ENCODE results near the gene PLK5.

PLK5 gene

GRCh38 chr19:1483979-1484428 lies 39.9 kb upstream of the PLK5 start:
- H3K9ac ChIP-seq (ENCODE audit: low read length): no peak overlapping the region
- H3K4me3 ChIP-seq (ENCODE audit: low read length): no peak overlapping the region
- no peaks in the 10 kb centered on the region for H3K4me1 ChIP-seq (ENCODE audit: control insufficient read depth, low read depth, low read length)
- H3K36me3 ChIP-seq (ENCODE audit: control insufficient read depth, low read depth, low read length): no peaks in the 10 kb centered on the region
- no peaks in the 10 kb centered on the region for H3K27me3 ChIP-seq (ENCODE audit: control insufficient read depth, insufficient read depth, low read length)
- no peaks in the 10 kb centered on the region for H3K9me3 ChIP-seq (ENCODE audit: control insufficient read depth, low read depth, low read length)
- H3K27ac ChIP-seq (ENCODE audit: low read length): no peak overlapping the region

- H3K9ac ChIP-seq (ENCODE audit: low read length): no peak overlapping the region
- no peaks in the 10 kb centered on the region for H3K4me1 ChIP-seq (ENCODE audit: control insufficient read depth, low read depth, low read length)
- H3K4me3 ChIP-seq (ENCODE audit: low read length): no peak overlapping the region
- no peak overlapping the region for H3K27ac ChIP-seq (ENCODE audit: low read length)
- H3K9me3 ChIP-seq (ENCODE audit: control insufficient read depth, low read depth, low read length): no peaks in the 10 kb centered on the region
- H3K36me3 ChIP-seq (ENCODE audit: control insufficient read depth, low read depth, low read length): no peaks in the 10 kb centered on the region
- peaks cover 9% of the 10 kb centered on the region for H3K27me3 ChIP-seq (ENCODE audit: control insufficient read depth, insufficient read depth, low read length)
Observed at GRCh38 chr19:1486720-1487575, 36.9 kb upstream of the PLK5 start.

GRCh38 chr19:1487576-1488281 lies 36.1 kb upstream of the PLK5 start:
- no peak overlapping the region for H3K27ac ChIP-seq (ENCODE audit: low read length)
- H3K4me1 ChIP-seq (ENCODE audit: control insufficient read depth, low read depth, low read length): no peaks in the 10 kb centered on the region
- H3K9me3 ChIP-seq (ENCODE audit: control insufficient read depth, low read depth, low read length): no peaks in the 10 kb centered on the region
- H3K27me3 ChIP-seq (ENCODE audit: control insufficient read depth, insufficient read depth, low read length): peaks cover 17% of the 10 kb centered on the region
- H3K36me3 ChIP-seq (ENCODE audit: control insufficient read depth, low read depth, low read length): no peaks in the 10 kb centered on the region
- H3K9ac ChIP-seq (ENCODE audit: low read length): no peak overlapping the region
- H3K4me3 ChIP-seq (ENCODE audit: low read length): no peak overlapping the region

GRCh38 chr19:1488282-1488601 lies 35.6 kb upstream of the PLK5 start:
- H3K4me3 ChIP-seq (ENCODE audit: low read length): no peak overlapping the region
- H3K9me3 ChIP-seq (ENCODE audit: control insufficient read depth, low read depth, low read length): no peaks in the 10 kb centered on the region
- H3K4me1 ChIP-seq (ENCODE audit: control insufficient read depth, low read depth, low read length): no peaks in the 10 kb centered on the region
- H3K27me3 ChIP-seq (ENCODE audit: control insufficient read depth, insufficient read depth, low read length): peaks cover 22% of the 10 kb centered on the region
- H3K27ac ChIP-seq (ENCODE audit: low read length): no peak overlapping the region
- no peak overlapping the region for H3K9ac ChIP-seq (ENCODE audit: low read length)
- H3K36me3 ChIP-seq (ENCODE audit: control insufficient read depth, low read depth, low read length): no peaks in the 10 kb centered on the region

- peak overlapping the region; percentile 44 for H3K9ac ChIP-seq (ENCODE audit: low read length)
- H3K9me3 ChIP-seq (ENCODE audit: control insufficient read depth, low read depth, low read length): no peaks in the 10 kb centered on the region
- H3K4me3 ChIP-seq (ENCODE audit: low read length): peak overlapping the region; percentile 70
- H3K27ac ChIP-seq (ENCODE audit: low read length): no peak overlapping the region
- no peaks in the 10 kb centered on the region for H3K4me1 ChIP-seq (ENCODE audit: control insufficient read depth, low read depth, low read length)
- H3K36me3 ChIP-seq (ENCODE audit: control insufficient read depth, low read depth, low read length): no peaks in the 10 kb centered on the region
- peaks cover 22% of the 10 kb centered on the region for H3K27me3 ChIP-seq (ENCODE audit: control insufficient read depth, insufficient read depth, low read length)
Observed at GRCh38 chr19:1489463-1490310, 34.2 kb upstream of the PLK5 start.

- peak within 1 kb of the TSS; percentile 70 for H3K4me3 ChIP-seq (ENCODE audit: low read length)
- H3K9ac ChIP-seq (ENCODE audit: low read length): peak within 1 kb of the TSS; percentile 44
- H3K27ac ChIP-seq (ENCODE audit: low read length): peak within 1 kb of the TSS; percentile 72
- H3K9me3 ChIP-seq (ENCODE audit: control insufficient read depth, low read depth, low read length): no peaks in the 10 kb centered on the region
- peaks cover 22% of the 10 kb centered on the region for H3K27me3 ChIP-seq (ENCODE audit: control insufficient read depth, insufficient read depth, low read length)
- H3K4me1 ChIP-seq (ENCODE audit: control insufficient read depth, low read depth, low read length): no peaks in the 10 kb centered on the region
- no peaks in the 10 kb centered on the region for H3K36me3 ChIP-seq (ENCODE audit: control insufficient read depth, low read depth, low read length)
Observed at GRCh38 chr19:1490311-1491113, 33.4 kb upstream of the PLK5 start, which contains the start of gene PCSK4. Gene PCSK4, minus strand, starts transcription at chr19:1490350. Its CDS starts 4 bp downstream, at chr19:1490346.

GRCh38 chr19:1491114-1491848 lies 32.6 kb upstream of the PLK5 start, which contains the start of gene REEP6:
Gene REEP6, plus strand, starts transcription at chr19:1491181. Its CDS starts 89 bp downstream, at chr19:1491270.
- Histone ChIP-seq H3K4me3 (ENCODE audit: low read length) (peak within 1 kb of the TSS; percentile 70), H3K9ac (ENCODE audit: low read length) (peak within 1 kb of the TSS; percentile 44), H3K27ac (ENCODE audit: low read length) (peak within 1 kb of the TSS; percentile 72), H3K4me1 (ENCODE audit: control insufficient read depth, low read depth, low read length) (no peaks in the 10 kb centered on the region), H3K27me3 (ENCODE audit: control insufficient read depth, insufficient read depth, low read length) (peaks cover 22% of the 10 kb centered on the region), H3K36me3 (ENCODE audit: control insufficient read depth, low read depth, low read length) (no peaks in the 10 kb centered on the region), H3K9me3 (ENCODE audit: control insufficient read depth, low read depth, low read length) (no peaks in the 10 kb centered on the region)

- H3K9me3 ChIP-seq (ENCODE audit: control insufficient read depth, low read depth, low read length): no peaks in the 10 kb centered on the region
- no peak overlapping the region for H3K9ac ChIP-seq (ENCODE audit: low read length)
- H3K4me3 ChIP-seq (ENCODE audit: low read length): peak overlapping the region; percentile 52
- H3K36me3 ChIP-seq (ENCODE audit: control insufficient read depth, low read depth, low read length): no peaks in the 10 kb centered on the region
- no peak overlapping the region for H3K27ac ChIP-seq (ENCODE audit: low read length)
- H3K4me1 ChIP-seq (ENCODE audit: control insufficient read depth, low read depth, low read length): no peaks in the 10 kb centered on the region
- peaks cover 22% of the 10 kb centered on the region for H3K27me3 ChIP-seq (ENCODE audit: control insufficient read depth, insufficient read depth, low read length)
Observed at GRCh38 chr19:1491849-1492170, 32.1 kb upstream of the PLK5 start.

GRCh38 chr19:1492474-1493006 lies 31.3 kb upstream of the PLK5 start:
- no peak overlapping the region for H3K27ac ChIP-seq (ENCODE audit: low read length)
- no peaks in the 10 kb centered on the region for H3K9me3 ChIP-seq (ENCODE audit: control insufficient read depth, low read depth, low read length)
- no peak overlapping the region for H3K4me3 ChIP-seq (ENCODE audit: low read length)
- H3K27me3 ChIP-seq (ENCODE audit: control insufficient read depth, insufficient read depth, low read length): peaks cover 22% of the 10 kb centered on the region
- H3K9ac ChIP-seq (ENCODE audit: low read length): no peak overlapping the region
- no peaks in the 10 kb centered on the region for H3K4me1 ChIP-seq (ENCODE audit: control insufficient read depth, low read depth, low read length)
- no peaks in the 10 kb centered on the region for H3K36me3 ChIP-seq (ENCODE audit: control insufficient read depth, low read depth, low read length)

- Histone ChIP-seq H3K36me3 (ENCODE audit: control insufficient read depth, low read depth, low read length) (no peaks in the 10 kb centered on the region), H3K9ac (ENCODE audit: low read length) (no peak overlapping the region), H3K9me3 (ENCODE audit: control insufficient read depth, low read depth, low read length) (no peaks in the 10 kb centered on the region), H3K4me3 (ENCODE audit: low read length) (no peak overlapping the region), H3K4me1 (ENCODE audit: control insufficient read depth, low read depth, low read length) (no peaks in the 10 kb centered on the region), H3K27me3 (ENCODE audit: control insufficient read depth, insufficient read depth, low read length) (peaks cover 22% of the 10 kb centered on the region), H3K27ac (ENCODE audit: low read length) (no peak overlapping the region)
Observed at GRCh38 chr19:1494115-1494815, 29.6 kb upstream of the PLK5 start.
